ENCODE results near the gene G0S2. TPM values are rescaled to one million over a fixed set of nuclear protein-coding genes. Genes with fewer than 3 reads are reported as not detected.
A peak's percentile ranks its signal among the peaks of the same experiment; 100 is the strongest.
"Not testable (repeated sequence)": the region's sequence is repeated elsewhere in the genome, so short reads cannot be mapped to it uniquely, and the experiment has no call there.

Gene G0S2
- total RNA-seq, 1 experiment from 2014 or later, result 0.31 TPM

GRCh38 chr1:209675565-209676154 lies 448 bp downstream of the G0S2 start:
- no peak for DNase-seq (ENCODE audit: low spot score)

- DNase-seq (ENCODE audit: low spot score), result no peak
Observed at GRCh38 chr1:209678981-209679539, 3.8 kb downstream of the G0S2 start.

GRCh38 chr1:209685821-209686220 lies 10.6 kb downstream of the G0S2 start:
- no peak for DNase-seq (ENCODE audit: low spot score)

- no peak for DNase-seq (ENCODE audit: low spot score)
Observed at GRCh38 chr1:209686322-209686721, 11.1 kb downstream of the G0S2 start.

- DNase-seq (ENCODE audit: low spot score), result peak; percentile 19
Observed at GRCh38 chr1:209688746-209689234, 13.6 kb downstream of the G0S2 start.

- DNase-seq (ENCODE audit: low spot score), result peak; percentile 26
Observed at GRCh38 chr1:209689477-209689876, 14.3 kb downstream of the G0S2 start.

GRCh38 chr1:209691237-209691636 lies 16.0 kb downstream of the G0S2 start:
- no peak for DNase-seq (ENCODE audit: low spot score)

GRCh38 chr1:209692296-209692695 lies 17.1 kb downstream of the G0S2 start:
- no peak for DNase-seq (ENCODE audit: low spot score)

- DNase-seq (ENCODE audit: low spot score), result peak; percentile 72
Observed at GRCh38 chr1:209692745-209693504, 17.7 kb downstream of the G0S2 start.

- DNase-seq (ENCODE audit: low spot score), result no peak
Observed at GRCh38 chr1:209696673-209697072, 21.5 kb downstream of the G0S2 start.

- no peak for DNase-seq (ENCODE audit: low spot score)
Observed at GRCh38 chr1:209697126-209697525, 21.9 kb downstream of the G0S2 start.

- DNase-seq (ENCODE audit: low spot score), result not testable (repeated sequence)
Observed at GRCh38 chr1:209700686-209701085, 25.5 kb downstream of the G0S2 start.

GRCh38 chr1:209702832-209703231 lies 27.6 kb downstream of the G0S2 start:
- DNase-seq (ENCODE audit: low spot score), result no peak

- no peak for DNase-seq (ENCODE audit: low spot score)
Observed at GRCh38 chr1:209703834-209704504, 28.8 kb downstream of the G0S2 start.

GRCh38 chr1:209704584-209704983 lies 29.4 kb downstream of the G0S2 start, which contains the start of gene HSD11B1:
TSS of gene HSD11B1 (plus strand) at chr1:209704846. CDS start at chr1:209704943, 97 bp downstream.
- peak; percentile 14 for DNase-seq (ENCODE audit: low spot score)

GRCh38 chr1:209705033-209705598 lies 29.9 kb downstream of the G0S2 start:
- DNase-seq (ENCODE audit: low spot score), result no peak

GRCh38 chr1:209706622-209707021 lies 31.4 kb downstream of the G0S2 start:
- no peak for DNase-seq (ENCODE audit: low spot score)

GRCh38 chr1:209707308-209707707 lies 32.1 kb downstream of the G0S2 start:
- DNase-seq (ENCODE audit: low spot score), result no peak

- DNase-seq (ENCODE audit: low spot score), result no peak
Observed at GRCh38 chr1:209708297-209708696, 33.1 kb downstream of the G0S2 start.

GRCh38 chr1:209710093-209710492 lies 34.9 kb downstream of the G0S2 start:
- no peak for DNase-seq (ENCODE audit: low spot score)

GRCh38 chr1:209710847-209711246 lies 35.6 kb downstream of the G0S2 start:
- no peak for DNase-seq (ENCODE audit: low spot score)

GRCh38 chr1:209714338-209714737 lies 39.1 kb downstream of the G0S2 start:
- DNase-seq (ENCODE audit: low spot score), result no peak
